ENCODE data around the gene STN1.

Gene STN1

GRCh38 chr10:103838070-103838395 lies 80.0 kb downstream of the STN1 start:
- DNase-seq, result no peak
- no peak overlapping the region for H3K27ac ChIP-seq
- no peaks in the 10 kb centered on the region for H3K36me3 ChIP-seq
- H3K4me3 ChIP-seq (ENCODE audit: low read depth, low read length), result no peak overlapping the region
- no peak for TF ChIP-seq CTCF (IDR thresholded peaks at IDR 0.05; ENCODE audit: low read depth, low read length)
- H3K9me3 ChIP-seq (ENCODE audit: severe bottlenecking), result no peaks in the 10 kb centered on the region
- H3K27me3 ChIP-seq (ENCODE audit: insufficient read depth, low read depth, severe bottlenecking), result no peaks in the 10 kb centered on the region

DNA sequence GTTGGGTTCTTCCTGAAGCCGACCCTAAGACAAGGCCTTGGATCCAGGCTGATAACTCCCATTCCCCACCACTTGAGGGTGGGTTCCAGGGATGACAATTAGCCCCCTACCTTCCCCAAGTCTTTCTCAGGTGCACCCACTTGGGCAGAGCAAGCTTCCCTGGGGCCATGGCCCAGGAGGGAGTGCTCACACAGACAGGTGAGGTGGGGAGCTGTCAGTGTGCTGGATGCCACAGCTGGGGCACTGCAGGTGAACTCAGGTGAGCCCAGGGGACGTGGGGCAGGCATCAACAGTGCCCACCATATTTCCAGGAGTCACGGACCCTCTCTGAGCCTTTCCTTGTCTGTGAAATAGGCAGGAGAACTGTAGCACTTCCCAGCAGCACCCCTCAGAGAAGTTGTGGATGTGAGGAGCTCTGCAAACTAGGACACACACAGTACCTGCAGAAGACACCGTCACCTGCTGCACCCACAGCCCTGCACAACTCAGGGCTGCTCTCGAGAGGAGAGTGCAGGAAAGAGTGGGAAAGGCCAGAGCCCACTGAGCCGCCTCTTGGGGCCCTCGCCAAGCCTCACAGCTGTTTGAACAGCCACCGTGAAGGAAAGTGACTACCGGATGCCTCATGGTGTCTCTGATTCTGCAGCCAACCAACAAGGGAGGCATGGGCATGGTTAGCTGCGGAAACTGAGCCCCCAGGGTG lies 80.5 kb downstream of the STN1 start:
- H3K9me3 ChIP-seq (ENCODE audit: severe bottlenecking), result peaks cover 1% of the 10 kb centered on the region
- no peaks in the 10 kb centered on the region for H3K27me3 ChIP-seq (ENCODE audit: insufficient read depth, low read depth, severe bottlenecking)
- TF ChIP-seq CTCF (IDR thresholded peaks at IDR 0.05; ENCODE audit: low read depth, low read length), result no peak
- no peak overlapping the region for H3K27ac ChIP-seq
- no peaks in the 10 kb centered on the region for H3K36me3 ChIP-seq
- no peak for DNase-seq
- H3K4me3 ChIP-seq (ENCODE audit: low read depth, low read length), result no peak overlapping the region

- H3K4me3 ChIP-seq (ENCODE audit: low read depth, low read length), result no peak overlapping the region
- no peak for DNase-seq
- no peaks in the 10 kb centered on the region for H3K27me3 ChIP-seq (ENCODE audit: insufficient read depth, low read depth, severe bottlenecking)
- no peak overlapping the region for H3K27ac ChIP-seq
- no peak for TF ChIP-seq CTCF (IDR thresholded peaks at IDR 0.05; ENCODE audit: low read depth, low read length)
- H3K36me3 ChIP-seq, result no peaks in the 10 kb centered on the region
- H3K9me3 ChIP-seq (ENCODE audit: severe bottlenecking), result peaks cover 2% of the 10 kb centered on the region
Measured at GRCh38 chr10:103836861-103837260, 81.1 kb downstream of the STN1 start.

DNA sequence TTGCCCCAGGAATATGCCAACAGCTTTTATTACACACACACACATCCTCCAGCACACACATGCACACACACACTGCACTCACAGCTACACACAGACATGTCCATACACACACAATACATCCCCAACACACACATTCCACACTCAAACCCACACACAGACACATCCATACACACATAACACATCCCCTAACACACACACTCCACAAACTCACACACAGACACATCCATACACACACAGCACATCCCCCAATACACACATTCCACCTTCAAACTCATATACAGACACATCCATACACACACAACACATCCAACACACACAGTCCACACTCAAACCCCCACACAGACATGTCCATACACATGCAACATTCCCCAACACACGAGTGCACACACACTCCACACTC lies 81.7 kb downstream of the STN1 start:
- Histone ChIP-seq H3K27ac (no peak overlapping the region), H3K27me3 (ENCODE audit: insufficient read depth, low read depth, severe bottlenecking) (no peaks in the 10 kb centered on the region), H3K36me3 (no peaks in the 10 kb centered on the region), H3K9me3 (ENCODE audit: severe bottlenecking) (peaks cover 2% of the 10 kb centered on the region), H3K4me3 (ENCODE audit: low read depth, low read length) (no peak overlapping the region)
- DNase-seq, result no peak
- TF ChIP-seq CTCF (IDR thresholded peaks at IDR 0.05; ENCODE audit: low read depth, low read length), result no peak

- no peaks in the 10 kb centered on the region for H3K36me3 ChIP-seq
- no peak for TF ChIP-seq CTCF (IDR thresholded peaks at IDR 0.05; ENCODE audit: low read depth, low read length)
- no peak for DNase-seq
- H3K27me3 ChIP-seq (ENCODE audit: insufficient read depth, low read depth, severe bottlenecking), result no peaks in the 10 kb centered on the region
- no peak overlapping the region for H3K4me3 ChIP-seq (ENCODE audit: low read depth, low read length)
- no peak overlapping the region for H3K27ac ChIP-seq
- peaks cover 2% of the 10 kb centered on the region for H3K9me3 ChIP-seq (ENCODE audit: severe bottlenecking)
Measured at GRCh38 chr10:103835096-103836050, 82.6 kb downstream of the STN1 start.
